ENCODE measurements around the gene IL1RAP.

Gene IL1RAP

GRCh38 chr3:190617185-190617584, 103.3 kb downstream of the IL1RAP start:
- TF ChIP-seq MAX (IDR thresholded peaks at IDR 0.05) = no peak
- TF ChIP-seq, protein P1, sequence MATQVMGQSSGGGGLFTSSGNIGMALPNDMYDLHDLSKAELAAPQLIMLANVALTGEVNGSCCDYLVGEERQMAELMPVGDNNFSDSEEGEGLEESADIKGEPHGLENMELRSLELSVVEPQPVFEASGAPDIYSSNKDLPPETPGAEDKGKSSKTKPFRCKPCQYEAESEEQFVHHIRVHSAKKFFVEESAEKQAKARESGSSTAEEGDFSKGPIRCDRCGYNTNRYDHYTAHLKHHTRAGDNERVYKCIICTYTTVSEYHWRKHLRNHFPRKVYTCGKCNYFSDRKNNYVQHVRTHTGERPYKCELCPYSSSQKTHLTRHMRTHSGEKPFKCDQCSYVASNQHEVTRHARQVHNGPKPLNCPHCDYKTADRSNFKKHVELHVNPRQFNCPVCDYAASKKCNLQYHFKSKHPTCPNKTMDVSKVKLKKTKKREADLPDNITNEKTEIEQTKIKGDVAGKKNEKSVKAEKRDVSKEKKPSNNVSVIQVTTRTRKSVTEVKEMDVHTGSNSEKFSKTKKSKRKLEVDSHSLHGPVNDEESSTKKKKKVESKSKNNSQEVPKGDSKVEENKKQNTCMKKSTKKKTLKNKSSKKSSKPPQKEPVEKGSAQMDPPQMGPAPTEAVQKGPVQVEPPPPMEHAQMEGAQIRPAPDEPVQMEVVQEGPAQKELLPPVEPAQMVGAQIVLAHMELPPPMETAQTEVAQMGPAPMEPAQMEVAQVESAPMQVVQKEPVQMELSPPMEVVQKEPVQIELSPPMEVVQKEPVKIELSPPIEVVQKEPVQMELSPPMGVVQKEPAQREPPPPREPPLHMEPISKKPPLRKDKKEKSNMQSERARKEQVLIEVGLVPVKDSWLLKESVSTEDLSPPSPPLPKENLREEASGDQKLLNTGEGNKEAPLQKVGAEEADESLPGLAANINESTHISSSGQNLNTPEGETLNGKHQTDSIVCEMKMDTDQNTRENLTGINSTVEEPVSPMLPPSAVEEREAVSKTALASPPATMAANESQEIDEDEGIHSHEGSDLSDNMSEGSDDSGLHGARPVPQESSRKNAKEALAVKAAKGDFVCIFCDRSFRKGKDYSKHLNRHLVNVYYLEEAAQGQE (IDR thresholded peaks at IDR 0.05; ENCODE audit: low read depth) = no peak
- TF ChIP-seq, protein P2, sequence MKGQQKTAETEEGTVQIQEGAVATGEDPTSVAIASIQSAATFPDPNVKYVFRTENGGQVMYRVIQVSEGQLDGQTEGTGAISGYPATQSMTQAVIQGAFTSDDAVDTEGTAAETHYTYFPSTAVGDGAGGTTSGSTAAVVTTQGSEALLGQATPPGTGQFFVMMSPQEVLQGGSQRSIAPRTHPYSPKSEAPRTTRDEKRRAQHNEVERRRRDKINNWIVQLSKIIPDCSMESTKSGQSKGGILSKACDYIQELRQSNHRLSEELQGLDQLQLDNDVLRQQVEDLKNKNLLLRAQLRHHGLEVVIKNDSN (IDR thresholded peaks at IDR 0.05) = no peak
- no peak for TF ChIP-seq EP300 (IDR thresholded peaks at IDR 0.05; ENCODE audit: borderline replicate concordance)

DNA sequence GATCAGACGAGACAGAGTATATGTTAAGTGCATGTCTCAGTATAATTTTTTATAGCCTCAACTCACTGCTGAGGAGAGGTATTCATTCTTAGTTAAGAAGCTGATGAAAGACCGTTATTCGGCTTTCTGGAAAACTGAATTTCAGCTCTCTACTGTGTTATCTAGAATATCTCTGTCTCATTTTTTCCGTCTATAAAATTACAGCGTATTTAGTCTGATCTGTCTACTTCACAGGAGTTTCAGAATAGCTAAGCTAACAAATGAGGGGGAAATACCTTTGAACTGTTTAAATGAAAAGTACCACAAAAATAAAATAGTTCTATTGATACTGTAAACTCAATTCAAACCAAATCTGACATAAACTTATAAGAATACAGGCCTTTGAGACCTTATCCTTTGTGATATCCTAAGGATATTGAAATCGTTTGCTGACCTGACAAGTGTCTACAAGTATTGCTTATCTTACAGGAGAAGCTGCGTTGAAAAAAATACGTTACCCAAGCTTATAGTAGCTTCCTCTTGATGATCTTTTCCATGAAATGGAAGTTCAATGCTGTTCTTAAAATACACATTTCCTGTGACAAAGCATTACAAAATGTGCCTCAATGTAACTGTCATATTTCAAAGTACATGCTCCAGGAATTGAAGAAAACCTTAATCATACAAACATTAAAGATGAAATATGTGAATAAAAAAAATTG, 104.6 kb downstream of the IL1RAP start:
- no peak for TF ChIP-seq TAF1 (IDR thresholded peaks at IDR 0.05; ENCODE audit: low read depth)
- TF ChIP-seq CREB1 (IDR thresholded peaks at IDR 0.05; ENCODE audit: low read depth) = no peak
- no peak for TF ChIP-seq MAX (IDR thresholded peaks at IDR 0.05)
- no peak for TF ChIP-seq YY1 (IDR thresholded peaks at IDR 0.05; ENCODE audit: low read depth)
- TF ChIP-seq NFIC (IDR thresholded peaks at IDR 0.05) = no peak
- no peak for TF ChIP-seq EP300 (IDR thresholded peaks at IDR 0.05; ENCODE audit: borderline replicate concordance)
- TF ChIP-seq TEAD4 (IDR thresholded peaks at IDR 0.05) = no peak
- TF ChIP-seq, protein P1 (IDR thresholded peaks at IDR 0.05; ENCODE audit: low read depth) = no peak
- TF ChIP-seq ZBTB7A (IDR thresholded peaks at IDR 0.05; ENCODE audit: low read depth) = no peak
- TF ChIP-seq RAD21 (IDR thresholded peaks at IDR 0.05; ENCODE audit: low read depth) = no peak
- no peak for TF ChIP-seq FOXM1 (IDR thresholded peaks at IDR 0.05; ENCODE audit: borderline replicate concordance, low read depth)
- no peak for TF ChIP-seq CEBPB (IDR thresholded peaks at IDR 0.05)
- no peak for TF ChIP-seq EGR1 (IDR thresholded peaks at IDR 0.05)

DNA sequence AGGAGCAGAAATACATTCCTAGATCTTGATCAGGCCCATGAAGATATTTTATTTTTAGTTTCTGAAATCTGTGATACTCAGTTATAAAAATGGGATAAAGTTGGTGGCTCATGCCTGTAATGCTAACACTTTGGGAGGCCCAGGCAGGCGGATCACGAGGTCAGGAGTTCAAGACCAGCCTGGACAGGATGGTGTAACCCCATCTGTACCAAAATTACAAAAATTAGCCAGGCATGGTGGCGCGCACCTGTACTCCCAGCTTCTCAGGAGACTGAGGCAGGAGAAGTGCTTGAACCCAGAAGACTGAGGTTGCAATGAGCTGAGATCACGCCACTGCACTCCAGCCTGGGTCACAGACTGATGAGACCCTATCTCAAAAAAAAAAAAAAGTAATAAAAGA, 105.5 kb downstream of the IL1RAP start:
- TF ChIP-seq FOXM1 (IDR thresholded peaks at IDR 0.05; ENCODE audit: borderline replicate concordance, low read depth) (no peak), EGR1 (IDR thresholded peaks at IDR 0.05) (no peak), ZBTB7A (IDR thresholded peaks at IDR 0.05; ENCODE audit: low read depth) (no peak), EP300 (IDR thresholded peaks at IDR 0.05; ENCODE audit: borderline replicate concordance) (no peak), MAX (IDR thresholded peaks at IDR 0.05) (no peak)
- TF ChIP-seq, protein P2 (IDR thresholded peaks at IDR 0.05) = no peak

DNA sequence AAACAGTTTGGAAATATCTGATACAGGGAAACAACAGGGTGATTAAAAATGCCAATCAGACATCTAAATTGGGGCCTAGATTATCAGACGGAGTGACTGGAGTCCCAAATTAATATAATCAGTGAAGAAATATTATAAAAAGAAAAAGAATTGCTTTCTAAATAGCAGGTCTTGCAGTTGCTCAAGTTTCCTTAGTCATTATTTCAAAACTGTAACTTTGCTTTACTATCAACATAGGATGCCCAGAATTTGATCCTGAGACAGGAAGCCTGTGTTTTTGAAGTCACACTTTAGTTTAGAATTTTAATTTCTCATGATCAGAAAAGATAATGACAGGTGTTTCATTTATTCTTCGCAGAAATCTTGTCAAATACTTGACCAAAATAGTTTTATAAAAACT, 105.9 kb downstream of the IL1RAP start:
- TF ChIP-seq MAX (IDR thresholded peaks at IDR 0.05) (no peak), RAD21 (IDR thresholded peaks at IDR 0.05; ENCODE audit: low read depth) (no peak), TEAD4 (IDR thresholded peaks at IDR 0.05) (no peak), CREB1 (IDR thresholded peaks at IDR 0.05; ENCODE audit: low read depth) (no peak), TCF12 (IDR thresholded peaks at IDR 0.05; ENCODE audit: low read depth) (no peak), EGR1 (IDR thresholded peaks at IDR 0.05) (no peak), ZBTB7A (IDR thresholded peaks at IDR 0.05; ENCODE audit: low read depth) (no peak), EP300 (IDR thresholded peaks at IDR 0.05; ENCODE audit: borderline replicate concordance) (no peak), NFIC (IDR thresholded peaks at IDR 0.05) (no peak)
- TF ChIP-seq, protein P2 (IDR thresholded peaks at IDR 0.05) = no peak
- TF ChIP-seq, protein P1 (IDR thresholded peaks at IDR 0.05; ENCODE audit: low read depth) = no peak

Data from Ishikawa (cell line).